HG03457 (cell line): ENCODE data around the gene DGKB.

ENCODE experiments used
- ATAC-seq: cut with Tn5 transposase; IDR thresholded peaks from one replicate; pipeline ENCODE4 v1.9.1; 2021; ENCODE audit warnings: moderate number of reproducible peaks; ENCODE audit not compliant: unreplicated experiment

DGKB gene

GRCh38 chr7:14177876-14178275 lies 724.7 kb downstream of the DGKB start:
- ATAC-seq: no peak

GRCh38 chr7:14170872-14171271 lies 731.7 kb downstream of the DGKB start:
- no peak for ATAC-seq

- ATAC-seq: no peak
These were observed 744.4 kb downstream of the DGKB start for GRCh38 chr7:14158111-14158510.

- no peak for ATAC-seq
These were observed 746.1 kb downstream of the DGKB start for GRCh38 chr7:14156436-14156835.

GRCh38 chr7:14148974-14149373 lies 753.6 kb downstream of the DGKB start:
- ATAC-seq: no peak

DNA sequence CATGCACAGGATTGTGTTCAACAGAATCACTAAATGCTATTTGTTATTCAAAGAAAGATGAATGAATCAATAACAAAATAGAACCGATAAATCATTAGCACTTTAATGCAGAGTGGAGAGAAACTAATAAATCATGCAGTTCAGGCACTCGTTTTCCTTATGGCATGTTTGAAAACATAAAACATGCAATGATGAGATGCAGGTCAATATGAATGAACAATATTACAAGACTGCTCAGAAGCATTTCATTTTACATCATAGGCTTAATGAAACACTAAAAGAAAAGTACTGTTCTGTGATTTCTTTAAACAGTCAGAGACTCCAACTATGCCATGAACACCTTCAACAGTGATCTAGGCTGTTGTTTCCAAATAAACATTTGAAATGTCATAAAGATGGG lies 755.0 kb downstream of the DGKB start:
- ATAC-seq: no peak

DNA sequence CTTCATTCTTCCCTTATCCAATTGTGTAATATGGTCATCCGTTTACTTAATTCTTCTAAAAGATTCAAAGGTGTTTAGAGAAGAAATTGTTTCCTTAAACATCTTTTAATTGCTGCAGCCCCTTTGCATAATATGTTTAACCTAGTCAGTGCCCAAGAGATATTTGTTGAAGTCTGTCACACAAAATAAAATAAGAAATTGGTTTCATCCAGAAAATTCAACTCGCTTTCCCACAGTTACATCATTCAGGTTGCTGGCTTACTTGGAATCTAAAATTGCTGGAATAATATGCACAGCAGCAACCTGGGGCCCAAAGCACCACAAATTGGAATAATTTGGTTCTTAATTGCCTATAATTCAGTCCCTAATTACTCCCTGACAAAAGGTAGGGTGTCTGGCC lies 758.0 kb downstream of the DGKB start:
- ATAC-seq: no peak

DNA sequence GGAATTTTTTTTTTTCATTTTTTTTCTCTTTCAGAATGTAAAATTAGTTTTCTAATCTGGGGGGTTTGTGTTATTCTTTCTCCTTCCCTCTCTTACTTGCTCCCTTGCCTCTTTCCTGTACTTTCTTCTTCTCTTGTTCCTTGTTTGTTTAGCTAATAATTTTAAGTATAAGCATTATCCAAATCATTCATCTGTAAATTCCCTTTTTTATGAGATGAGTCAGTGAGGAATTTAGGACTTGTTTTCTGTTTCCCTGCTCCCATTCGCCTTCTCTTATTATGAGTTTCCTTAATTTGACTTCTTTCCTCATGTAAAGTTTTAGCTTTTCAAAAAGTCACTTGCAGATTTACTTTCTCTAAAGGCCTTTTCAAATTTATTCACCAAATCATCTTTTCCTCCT lies 758.4 kb downstream of the DGKB start:
- no peak for ATAC-seq

DNA sequence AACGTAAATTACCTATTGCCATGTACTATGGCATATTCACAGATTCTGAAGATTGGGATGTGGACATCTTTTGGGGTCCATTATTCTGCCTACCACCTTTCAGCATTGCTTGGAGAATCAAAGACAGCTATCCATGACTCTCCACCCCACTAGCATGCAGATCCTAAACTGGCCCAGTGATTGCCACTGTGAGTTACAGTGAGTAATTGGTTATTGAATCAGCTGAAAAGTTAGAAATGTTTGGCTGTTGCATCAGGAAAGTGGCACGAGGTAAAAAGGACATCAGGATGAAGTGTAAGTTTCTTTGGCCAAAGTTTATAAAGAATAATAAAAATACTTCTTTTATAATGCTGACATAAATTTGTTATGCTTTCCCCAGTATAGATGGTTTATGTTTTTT lies 764.9 kb downstream of the DGKB start:
- ATAC-seq: no peak

DNA sequence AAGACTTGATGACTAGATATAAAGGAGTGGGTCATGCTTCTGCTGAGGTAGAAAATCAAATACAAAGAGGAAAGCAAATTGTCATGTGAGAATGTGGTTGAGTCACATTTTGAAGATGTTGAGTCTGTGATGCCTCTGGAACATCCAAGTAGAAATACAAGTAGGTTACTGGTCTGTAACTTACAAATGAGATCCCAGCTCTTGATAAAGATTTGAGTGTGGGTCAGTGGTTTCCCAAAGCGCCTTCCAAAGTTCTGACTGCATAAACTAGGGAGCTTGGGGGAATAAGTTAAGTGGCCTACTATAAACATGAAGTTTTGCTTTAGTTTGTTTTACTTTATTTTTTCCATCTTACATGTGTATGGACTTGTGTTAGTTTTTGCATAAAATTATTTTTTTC lies 768.8 kb downstream of the DGKB start:
- ATAC-seq: no peak

DNA sequence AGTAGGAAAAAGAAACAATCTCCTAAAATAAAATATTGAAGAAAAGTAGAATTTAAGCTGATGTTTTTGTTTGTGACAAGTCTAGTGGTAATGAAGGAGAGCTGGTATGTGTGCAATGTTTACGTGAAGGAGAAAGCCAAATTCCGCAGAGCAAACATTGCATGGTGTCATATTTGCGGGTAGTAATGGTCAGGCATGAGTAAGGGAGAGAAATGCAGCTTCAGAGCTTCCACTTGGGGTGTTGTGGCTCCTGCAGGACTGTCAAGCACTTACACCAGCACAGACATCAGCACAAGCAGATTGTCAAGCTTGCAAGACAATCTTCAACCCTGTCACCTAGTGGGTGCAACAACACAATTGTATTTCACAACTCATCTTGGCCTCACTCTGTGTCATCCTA lies 776.6 kb downstream of the DGKB start:
- no peak for ATAC-seq

GRCh38 chr7:14124716-14125115 lies 777.8 kb downstream of the DGKB start:
- no peak for ATAC-seq

DNA sequence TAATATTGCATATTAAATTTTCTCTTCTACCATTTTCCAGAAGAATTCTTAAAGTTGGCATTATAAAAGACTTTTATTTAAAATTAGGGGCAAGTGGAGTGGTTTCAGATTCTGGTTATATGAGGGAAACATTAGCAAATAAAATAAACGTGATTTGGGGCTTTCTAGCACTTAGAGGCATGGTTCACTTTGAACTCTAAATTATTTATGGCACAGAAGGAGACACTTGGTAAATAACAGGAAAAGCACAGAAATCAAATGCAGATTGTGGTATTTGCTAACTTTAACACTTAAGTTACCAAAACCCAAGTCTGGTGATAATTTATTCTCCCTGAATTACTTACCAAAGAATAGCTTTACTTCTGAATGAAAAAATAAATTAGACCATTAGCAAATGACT lies 778.6 kb downstream of the DGKB start:
- ATAC-seq: no peak

DNA sequence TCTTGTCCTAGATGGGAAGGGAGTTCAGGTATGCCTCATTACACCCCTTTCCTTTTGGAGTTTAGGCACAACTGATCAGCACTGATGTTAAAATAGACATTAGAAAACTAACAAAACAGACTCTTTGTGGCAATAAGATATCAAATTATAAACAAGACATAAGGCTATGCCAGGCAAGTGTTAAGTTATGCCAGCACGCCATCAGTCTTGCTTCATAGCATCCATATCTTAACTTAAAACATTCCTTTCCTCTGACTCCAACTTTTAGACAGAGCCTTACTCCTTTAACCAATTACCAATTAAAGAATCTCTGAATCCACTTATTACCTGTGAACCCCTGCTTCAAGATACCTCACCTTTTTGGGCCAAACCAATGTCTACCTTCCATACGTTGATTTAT lies 786.9 kb downstream of the DGKB start:
- no peak for ATAC-seq

DNA sequence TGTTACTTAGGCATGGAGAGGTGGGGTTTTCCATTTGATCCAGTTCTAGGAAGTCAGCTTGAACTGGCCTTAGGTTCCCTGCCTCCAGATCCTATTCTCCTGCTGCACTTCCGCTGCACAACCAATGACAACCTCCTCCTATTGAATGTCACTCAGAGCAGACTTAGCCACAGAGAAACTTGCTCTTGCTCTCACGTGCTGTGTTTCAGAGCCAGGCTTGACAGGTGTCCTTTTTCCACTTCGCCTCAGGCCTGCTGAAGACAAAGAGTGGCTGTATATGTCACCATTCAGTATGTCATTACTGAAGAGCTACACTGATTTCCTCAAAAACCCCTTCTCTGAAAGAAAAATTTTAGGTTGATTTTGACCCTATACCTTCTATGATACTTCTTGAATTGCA lies 797.7 kb downstream of the DGKB start:
- no peak for ATAC-seq

GRCh38 chr7:14096159-14096558 lies 806.4 kb downstream of the DGKB start:
- no peak for ATAC-seq

GRCh38 chr7:14095233-14095950 lies 807.2 kb downstream of the DGKB start:
- no peak for ATAC-seq
